NCI-H510A treated with DMSO at 0.1 percent for 48 hours (cell line): Measurements from ENCODE around the gene COL15A1.
"Not testable (repeated sequence)": the region's sequence is repeated elsewhere in the genome, so short reads cannot be mapped to it uniquely, and the experiment has no call there.

Source experiments
- DNase-seq: peaks from one replicate; lab custom pipeline; 2025; lab: John Stamatoyannopoulos, UW

Gene COL15A1

GRCh38 chr9:98943682-98944056 is at the start of gene COL15A1:
Gene COL15A1, plus strand, starts transcription at chr9:98943907. Its CDS starts 155 bp downstream, at chr9:98944062.
- DNase-seq: peak; percentile 21

- no peak for DNase-seq
These were observed 49.5 kb upstream of the COL15A1 start for GRCh38 chr9:98894171-98894570.

- DNase-seq: no peak
These were observed 48.9 kb upstream of the COL15A1 start for GRCh38 chr9:98894761-98895160.

- DNase-seq: no peak
These were observed 47.1 kb upstream of the COL15A1 start for GRCh38 chr9:98896632-98897031.

- DNase-seq: no peak
These were observed 46.0 kb upstream of the COL15A1 start for GRCh38 chr9:98897745-98898144.

GRCh38 chr9:98899408-98900056 is 44.2 kb upstream of the COL15A1 start:
- DNase-seq: no peak

GRCh38 chr9:98900244-98900643 is 43.5 kb upstream of the COL15A1 start:
- no peak for DNase-seq

- DNase-seq: no peak
These were observed 43.0 kb upstream of the COL15A1 start for GRCh38 chr9:98900725-98901124.

GRCh38 chr9:98901843-98902242 is 41.9 kb upstream of the COL15A1 start:
- DNase-seq: not testable (repeated sequence)

GRCh38 chr9:98902516-98902915 is 41.2 kb upstream of the COL15A1 start:
- DNase-seq: no peak

- DNase-seq: no peak
These were observed 40.8 kb upstream of the COL15A1 start for GRCh38 chr9:98902925-98903324.

GRCh38 chr9:98903961-98904411 is 39.7 kb upstream of the COL15A1 start:
- no peak for DNase-seq

- no peak for DNase-seq
These were observed 38.7 kb upstream of the COL15A1 start for GRCh38 chr9:98905015-98905414.

- DNase-seq: no peak
These were observed 37.2 kb upstream of the COL15A1 start for GRCh38 chr9:98906273-98907040.

GRCh38 chr9:98907055-98907454 is 36.7 kb upstream of the COL15A1 start:
- no peak for DNase-seq

GRCh38 chr9:98908897-98909634 is 34.6 kb upstream of the COL15A1 start:
- DNase-seq: no peak

GRCh38 chr9:98909935-98910334 is 33.8 kb upstream of the COL15A1 start:
- DNase-seq: no peak

GRCh38 chr9:98911042-98911441 is 32.7 kb upstream of the COL15A1 start:
- DNase-seq: no peak

GRCh38 chr9:98911738-98912137 is 32.0 kb upstream of the COL15A1 start:
- DNase-seq: not testable (repeated sequence)

- DNase-seq: no peak
These were observed 31.3 kb upstream of the COL15A1 start for GRCh38 chr9:98912450-98912849.

- no peak for DNase-seq
These were observed 30.7 kb upstream of the COL15A1 start for GRCh38 chr9:98913044-98913443.

GRCh38 chr9:98913705-98914104 is 30.0 kb upstream of the COL15A1 start:
- DNase-seq: no peak

GRCh38 chr9:98915599-98915998 is 28.1 kb upstream of the COL15A1 start:
- no peak for DNase-seq
